GM12878 (cell line): Measurements from ENCODE around the gene KCNK7. TPM values are rescaled to one million over a fixed set of nuclear protein-coding genes. Genes with fewer than 3 reads are reported as not detected.

Experiments
- ATAC-seq: fragments of 200-7000 bp; cut with Tn5 transposase; 3 replicates; pipeline ENCODE4 v1.9.1; 2020; ENCODE audit warnings: mild to moderate bottlenecking, moderate library complexity
- BruUV-seq: library from RNA; stranded (reverse); fragments of 400-500 nt; replicated peaks from 2 replicates; lab custom pipeline; 2021; lab: Mats Ljungman, UMichigan
- CTCF ChIA-PET: fragments of 300-600 bp; sonication (Branson Sonifier 250); formaldehyde crosslinking; extraction: SDS; loops from one replicate; lab custom pipeline; 2021; ENCODE audit warnings: inconsistent platforms; lab: Yijun Ruan, JAX
- POLR2A ChIA-PET: fragments of 350-600 bp; formaldehyde crosslinking; extraction: SDS; loops from one replicate; lab custom pipeline; 2021; ENCODE audit warnings: inconsistent platforms; lab: Charles Lee
- RAD21 ChIA-PET: fragments of 300-600 bp; sonication (Branson Sonifier 250); formaldehyde crosslinking; loops from one replicate; lab custom pipeline; 2023; ENCODE audit warnings: antibody characterized with exemption; ENCODE audit not compliant: unreplicated experiment; lab: Charles Lee
- SMC1A ChIA-PET: fragments of 300-600 bp; sonication (Branson Sonifier 250); formaldehyde crosslinking; loops from one replicate; lab custom pipeline; 2023; ENCODE audit not compliant: unreplicated experiment, uncharacterized antibody; lab: Charles Lee
- DNase-seq: peaks from one replicate; pipeline ENCODE4 v3.0.0-alpha.2; 2011; ENCODE audit warnings: low read depth, low spot score
- FAIRE-seq: peaks from 3 replicates; lab custom pipeline; 2011; peaks lifted over from hg19 to GRCh38; lab: Jason Lieb, UNC
- H2AFZ ChIP-seq: 2 replicates; pipeline ENCODE4 v1.6.0; 2011; ENCODE audit warnings: low read depth, low read length, control low read depth; ENCODE audit not compliant: control insufficient read depth
- H3K27ac ChIP-seq: 2 replicates; pipeline ENCODE4 v1.5.1; 2011; ENCODE audit warnings: control low read depth; ENCODE audit not compliant: control insufficient read depth, insufficient read depth
- H3K27me3 ChIP-seq, 2 experiments: replicated peaks in 1 of 2; 2 replicates each; pipeline versions ENCODE4 v1.6.0 to v1.6.1; 2011; ENCODE audit warnings: low read length in 1 of 2; ENCODE audit not compliant: control insufficient read depth in 2 of 2, insufficient read depth in 2 of 2
- H3K36me3 ChIP-seq, 2 experiments: 2 replicates each; pipeline ENCODE4 v1.5.1; 2011; ENCODE audit warnings: low read length in 1 of 2; ENCODE audit not compliant: control insufficient read depth in 2 of 2, insufficient read depth in 2 of 2
- H3K4me1 ChIP-seq: 2 replicates; pipeline ENCODE4 v1.6.1; 2011; ENCODE audit warnings: mild to moderate bottlenecking, low read length, moderate library complexity, mixed read lengths; ENCODE audit not compliant: control insufficient read depth, insufficient read depth
- H3K4me2 ChIP-seq: 2 replicates; pipeline ENCODE4 v1.6.0; 2011; ENCODE audit warnings: control low read depth; ENCODE audit not compliant: control insufficient read depth, insufficient read depth
- H3K4me3 ChIP-seq: fragments of 200-600 bp; sonication (generic); 2 replicates; pipeline ENCODE4 v1.5.1; 2016
- H3K79me2 ChIP-seq: 2 replicates; pipeline ENCODE4 v1.6.0; 2011; ENCODE audit warnings: low read length; ENCODE audit not compliant: control insufficient read depth, insufficient read depth
- H3K9ac ChIP-seq: 2 replicates; pipeline ENCODE4 v1.8.0; 2011; ENCODE audit warnings: low read length, control low read depth, mixed read lengths; ENCODE audit not compliant: control insufficient read depth, insufficient read depth
- H3K9me3 ChIP-seq: replicated peaks from 3 replicates; pipeline ENCODE4 v1.5.1; 2011; ENCODE audit warnings: mild to moderate bottlenecking, low read length; ENCODE audit not compliant: control insufficient read depth, insufficient read depth
- H4K20me1 ChIP-seq: 2 replicates; pipeline ENCODE4 v1.6.0; 2011; ENCODE audit not compliant: control insufficient read depth, insufficient read depth
- CBX3 ChIP-seq: fragments of 200-600 bp; sonication (generic); IDR thresholded peaks from 2 replicates; pipeline ENCODE4 v1.6.1; 2016; ENCODE audit warnings: low read depth, borderline replicate concordance
- CTCF ChIP-seq, 3 experiments: IDR thresholded peaks in 2 of 3; conservative IDR thresholded peaks in 1 of 3; 2 replicates each; pipeline ENCODE4 v1.5.1; 2011; ENCODE audit warnings: low read depth in 3 of 3, low read length in 3 of 3, mild to moderate bottlenecking in 3 of 3, control low read depth in 2 of 3, moderate library complexity in 2 of 3, inconsistent platforms in 1 of 3, mixed read lengths in 1 of 3; ENCODE audit not compliant: control insufficient read depth in 2 of 3, insufficient read depth in 1 of 3; ENCODE audit errors: extremely low read depth in 1 of 3
- GABPA ChIP-seq: IDR thresholded peaks from 2 replicates; pipeline ENCODE4 v1.6.1; 2014; ENCODE audit warnings: antibody characterized with exemption, low read depth, mild to moderate bottlenecking, inconsistent platforms
- KAT2A ChIP-seq: conservative IDR thresholded peaks from 2 replicates; pipeline ENCODE4 v1.6.1; 2011; ENCODE audit warnings: low read depth, low read length; ENCODE audit not compliant: control insufficient read depth
- KDM1A ChIP-seq: fragments of 200-600 bp; sonication (generic); IDR thresholded peaks from 2 replicates; pipeline ENCODE4 v1.6.1; 2016; ENCODE audit warnings: borderline replicate concordance
- LARP7 ChIP-seq: fragments of 450-650 bp; IDR thresholded peaks from 2 replicates; pipeline ENCODE4 v1.6.1; 2017; ENCODE audit warnings: mild to moderate bottlenecking
- NBN ChIP-seq: fragments of 450-650 bp; IDR thresholded peaks from 2 replicates; pipeline ENCODE4 v1.6.1; 2016
- NR2F1 ChIP-seq: fragments of 450-650 bp; conservative IDR thresholded peaks from 2 replicates; pipeline ENCODE4 v1.6.1; 2017; ENCODE audit warnings: mild to moderate bottlenecking
- PAX5 ChIP-seq: IDR thresholded peaks from 2 replicates; pipeline ENCODE4 v1.6.1; 2011; ENCODE audit warnings: low read depth, low read length, borderline replicate concordance
- POLR2AphosphoS2 ChIP-seq: IDR thresholded peaks from 2 replicates; pipeline ENCODE4 v1.6.1; 2011; ENCODE audit warnings: low read depth, mild to moderate bottlenecking, low read length, improper control_type of control experiment, moderate library complexity
- PRDM15 ChIP-seq: fragments of 450-650 bp; formaldehyde crosslinking; IDR thresholded peaks from 2 replicates; pipeline ENCODE4 v1.4.0; 2020; ENCODE audit warnings: mild to moderate bottlenecking, moderate library complexity
- RELA ChIP-seq: fragments of 450-650 bp; IDR thresholded peaks from 2 replicates; pipeline ENCODE4 v1.8.0; 2014; ENCODE audit warnings: borderline replicate concordance; ENCODE audit not compliant: partially characterized antibody
- SMARCA5 ChIP-seq: fragments of 450-650 bp; IDR thresholded peaks from 2 replicates; pipeline ENCODE4 v1.6.1; 2017; ENCODE audit warnings: mild to moderate bottlenecking
- SRF ChIP-seq, 2 experiments: IDR thresholded peaks; 2 replicates each; pipeline ENCODE4 v1.6.1; 2011; ENCODE audit warnings: low read depth in 2 of 2, low read length in 2 of 2, mild to moderate bottlenecking in 1 of 2, moderate library complexity in 1 of 2
- ZNF217 ChIP-seq: fragments of 450-650 bp; IDR thresholded peaks from 2 replicates; pipeline ENCODE4 v1.6.1; 2017; ENCODE audit warnings: antibody characterized with exemption, mild to moderate bottlenecking
- WGBS: methylation state at CpG from one replicate; pipeline ENCODE4 v1.1.6; 2016; ENCODE audit warnings: low lambda C conversion rate; ENCODE audit not compliant: insufficient replicate concordance, insufficient coverage; ENCODE audit errors: missing lambda C conversion rate; 5-methylcytosine and 5-hydroxymethylcytosine counted together
- in situ Hi-C: fragments of 300-500 bp; cut with MboI; formaldehyde crosslinking; loops from 9 replicates; pipeline ENCODE4 v1.14.3; 2018; ENCODE audit warnings: mixed read lengths
- intact Hi-C: fragments of 100-400 bp; cut with micrococcal nuclease; formaldehyde crosslinking; loops from one replicate; pipeline ENCODE4 v1.14.2; 2022; ENCODE audit not compliant: unreplicated experiment
- polyA plus RNA-seq, 11 experiments: library from polyadenylated mRNA; depleted of rRNA in 4 of 11; unstranded in 6 of 11; stranded (reverse) in 5 of 11; fragments of >200 nt; fragmentation: Nextera tagmentation in 4 of 11; fragmentation: Illumina TruSeq in 1 of 11; extraction: Ambion mirVana in 4 of 11; extraction: Trizol in 1 of 11; gene quantifications; 1 replicate in 1 of 11; 2 replicates in 10 of 11; pipeline versions ENCODE4 v1.2.1 to v1.2.3, GENCODE V29; 2011 to 2016; ENCODE audit warnings: inconsistent platforms in 2 of 11, missing spikeins in 2 of 11, low read depth in 1 of 11
- total RNA-seq, 4 experiments: library from RNA; depleted of rRNA in 3 of 4; stranded (reverse); fragments of >200 nt in 3 of 4; fragmentation: Illumina TruSeq in 1 of 4; extraction: Trizol in 1 of 4; gene quantifications; 2 replicates each; pipeline versions ENCODE4 v1.2.1 to v1.2.3, GENCODE V29; 2013 to 2021

Gene KCNK7
- total and polyA plus RNA-seq, 10 of the 15 experiments (the other 5 are each of a cell fraction or from before 2014, with no cell fraction given), result 0.11 to 0.54 (median 0.23) TPM; not detected in 7

DNA sequence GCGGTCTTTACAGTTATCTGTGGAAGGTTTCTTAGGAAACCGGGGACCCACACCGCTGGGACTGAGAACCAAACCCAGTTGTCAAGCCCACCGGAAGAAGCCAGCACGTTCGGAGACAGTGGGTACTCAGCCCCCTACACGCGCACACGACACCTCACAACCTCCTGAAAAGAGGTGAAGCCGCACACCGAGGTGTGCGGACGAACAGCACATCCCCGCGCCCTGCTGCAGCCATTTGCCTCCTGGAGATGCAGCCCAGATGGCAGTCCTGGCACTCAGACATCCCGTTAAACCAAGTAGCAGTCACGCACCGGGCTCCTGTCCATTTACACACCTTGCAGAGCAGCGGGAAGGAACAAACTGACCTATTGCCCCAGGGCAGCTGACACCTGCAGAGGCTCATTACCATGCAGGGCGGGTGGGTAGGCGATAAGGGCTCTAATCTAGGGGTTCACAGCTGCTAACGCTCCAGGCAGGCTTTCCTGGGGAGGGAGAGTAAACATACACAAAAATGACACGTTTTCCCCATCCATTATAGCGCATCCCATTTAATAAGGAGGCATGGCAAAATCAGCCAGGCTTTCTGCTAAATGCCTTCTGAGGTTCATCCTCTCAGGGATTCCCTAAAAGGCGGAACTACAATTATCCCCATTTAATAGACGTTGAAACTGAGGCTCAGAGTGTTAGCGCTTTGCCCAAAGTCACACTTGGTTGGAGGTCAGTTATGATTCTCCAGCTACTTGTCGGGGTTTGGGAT, 20.6 kb downstream of the KCNK7 start (continued):
- TF ChIP-seq NR2F1 (peak; percentile 78), LARP7 (peak; percentile 64; the same call in 1 of the 2 replicates), GABPA (no peak), POLR2AphosphoS2 (no peak), CTCF (IDR thresholded peaks at IDR 0.05 in 2 of 3, conservative IDR thresholded peaks at IDR 0.05 in 1 of 3; ENCODE audit: control insufficient read depth in 2 of 3, extremely low read depth in 1 of 3, insufficient read depth in 1 of 3, low read depth in 3 of 3, low read length in 3 of 3) (no peak), SRF (IDR thresholded peaks at IDR 0.05; ENCODE audit: low read depth in 2 of 2, low read length in 2 of 2) (no peak)

GRCh38 chr11:65574109-65574810, 21.3 kb downstream of the KCNK7 start:
- Histone ChIP-seq H3K79me2 (peaks cover 76% of the 10 kb centered on the region), H3K9ac (peak overlapping the region; percentile 64), H3K36me3 (peaks cover 1 to 2% of the 10 kb centered on the region in 2 experiments; a peak in 3 of 4 replicates), H2AFZ (peak overlapping the region; percentile 43), H3K4me3 (peak overlapping the region; percentile 97), H3K27ac (peak overlapping the region; percentile 96), H3K4me1 (peaks cover 35% of the 10 kb centered on the region), H3K4me2 (peak overlapping the region; percentile 94), H4K20me1 (no peaks in the 10 kb centered on the region; the same call in 1 of the 2 replicates), H3K27me3 (no peaks in the 10 kb centered on the region), H3K9me3 (no peaks in the 10 kb centered on the region)
- peak; percentile 82 for DNase-seq
- intact Hi-C loops (loop anchor here (1.0 to 5.0 kb wide), 4 partner anchors 14 to 157 kb away; partner anchors contain the start of gene PCNX3), in situ Hi-C loops (no loop called here)
- SMC1A ChIA-PET, result interaction anchor here (0.6 to 4.2 kb wide), 4 partner anchors 14 to 158 kb away, joined by 3 to 93 read pairs (median 13); no protein-coding TSS in a partner anchor
- no TSS peak for BruUV-seq
- CTCF ChIA-PET, result interaction anchor here (1.5 to 5.7 kb wide), 8 partner anchors 14 to 206 kb away, joined by 4 to 130 read pairs (median 31); partner anchors contain the start of gene PCNX3
- WGBS, result 2% methylated on average over 40 of the region's 67 CpGs
- FAIRE-seq, result peak; percentile 77
- POLR2A ChIA-PET, result interaction anchor here (1.4 to 4.9 kb wide), 4 partner anchors 14 to 83 kb away, joined by 3 to 129 read pairs (median 38); no protein-coding TSS in a partner anchor
- peak; percentile 59 for ATAC-seq
- RAD21 ChIA-PET, result interaction anchor here (0.9 to 6.1 kb wide), 4 partner anchors 13 to 89 kb away, joined by 4 to 132 read pairs (median 34); partner anchors contain the start of gene RELA
- TF ChIP-seq SMARCA5, result peak; percentile 81
- no peak for TF ChIP-seq KDM1A
- TF ChIP-seq NR2F1, result peak; percentile 89
- peak; percentile 70; the same call in 1 of the 2 replicates for TF ChIP-seq ZNF217
- TF ChIP-seq KAT2A, result no peak
- no peak for TF ChIP-seq CBX3
- 0 out of 2 replicates have a peak, but pooled peaks have one; percentile 35 for TF ChIP-seq NBN
- no peak for TF ChIP-seq RELA
- TF ChIP-seq PRDM15 (CRISPR knock-in tag), result no peak
- TF ChIP-seq PAX5, result 0 out of 2 replicates have a peak, but pooled peaks have one; percentile 59
